Tibial nerve (tissue), 4 donors: ENCODE data around the gene BCOR.

ENCODE experiments used
- CTCF ChIP-seq, 5 experiments: fragments of 200-600 bp in 3 of 5; fragments of 450-650 bp in 2 of 5; sonication (generic) in 3 of 5; IDR thresholded peaks; one replicate each; pipeline ENCODE4 v1.5.1; 2016 to 2019; ENCODE audit warnings: antibody characterized with exemption in 5 of 5, mild to moderate bottlenecking in 3 of 5, moderate library complexity in 2 of 5
- EP300 ChIP-seq, 2 donors: sonication (generic); formaldehyde crosslinking; IDR thresholded peaks; one replicate each; pipeline ENCODE4 v1.6.1; 2017; ENCODE audit warnings: antibody characterized with exemption in 2 of 2, mild to moderate bottlenecking in 1 of 2

GRCh38 chrX:40143987-40144386 is 46.2 kb upstream of the BCOR start:
- no peak for TF ChIP-seq EP300 (IDR thresholded peaks at IDR 0.05)
- TF ChIP-seq CTCF (IDR thresholded peaks at IDR 0.05) = no peak
